HG02571 (cell line): Measurements from ENCODE around the gene GLIPR1L2.
A peak's percentile ranks its signal among the peaks of the same experiment; 100 is the strongest.

Experiments
- ATAC-seq: cut with Tn5 transposase; IDR thresholded peaks from one replicate; pipeline ENCODE4 v1.9.1; 2021; ENCODE audit warnings: mild to moderate bottlenecking, moderate library complexity; ENCODE audit not compliant: unreplicated experiment

The GLIPR1L2 gene

DNA sequence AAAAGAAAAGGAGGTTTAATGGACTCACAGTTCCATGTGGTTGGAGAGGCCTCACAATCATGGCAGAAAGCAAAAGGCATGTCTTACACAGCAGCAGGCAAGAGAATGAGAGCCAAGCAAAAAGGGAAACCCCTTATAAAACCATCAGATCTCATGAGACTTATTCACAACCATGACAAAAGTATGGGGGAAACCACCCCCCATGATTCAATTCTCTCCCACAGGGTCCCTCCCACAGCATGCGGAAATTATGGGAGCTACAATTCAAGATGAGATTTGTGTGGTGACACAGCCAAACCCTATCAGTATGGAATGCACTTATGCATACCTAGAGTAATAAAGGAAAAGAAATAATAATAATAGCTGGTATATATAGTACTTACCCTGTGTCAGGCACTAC is 85.2 kb downstream of the GLIPR1L2 start:
- ATAC-seq, result no peak

DNA sequence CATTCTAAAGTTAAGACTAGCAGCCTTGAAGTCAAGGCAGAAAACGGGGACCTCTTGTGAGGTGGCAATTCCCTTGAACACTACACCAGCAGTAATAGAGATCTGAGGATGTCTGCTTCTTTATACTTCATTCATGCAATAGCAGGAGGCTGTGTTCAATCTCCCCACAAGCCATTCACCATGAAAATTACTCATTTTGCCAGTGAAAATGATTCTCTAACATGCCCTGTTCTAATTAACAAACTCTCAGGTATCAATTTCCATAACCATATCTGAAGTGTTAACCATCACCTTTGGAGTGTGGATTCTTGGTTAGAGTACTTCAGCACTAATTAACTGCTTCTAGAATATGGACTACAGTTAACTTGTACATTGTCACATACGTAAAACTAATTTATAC is 86.2 kb downstream of the GLIPR1L2 start:
- ATAC-seq, result no peak

DNA sequence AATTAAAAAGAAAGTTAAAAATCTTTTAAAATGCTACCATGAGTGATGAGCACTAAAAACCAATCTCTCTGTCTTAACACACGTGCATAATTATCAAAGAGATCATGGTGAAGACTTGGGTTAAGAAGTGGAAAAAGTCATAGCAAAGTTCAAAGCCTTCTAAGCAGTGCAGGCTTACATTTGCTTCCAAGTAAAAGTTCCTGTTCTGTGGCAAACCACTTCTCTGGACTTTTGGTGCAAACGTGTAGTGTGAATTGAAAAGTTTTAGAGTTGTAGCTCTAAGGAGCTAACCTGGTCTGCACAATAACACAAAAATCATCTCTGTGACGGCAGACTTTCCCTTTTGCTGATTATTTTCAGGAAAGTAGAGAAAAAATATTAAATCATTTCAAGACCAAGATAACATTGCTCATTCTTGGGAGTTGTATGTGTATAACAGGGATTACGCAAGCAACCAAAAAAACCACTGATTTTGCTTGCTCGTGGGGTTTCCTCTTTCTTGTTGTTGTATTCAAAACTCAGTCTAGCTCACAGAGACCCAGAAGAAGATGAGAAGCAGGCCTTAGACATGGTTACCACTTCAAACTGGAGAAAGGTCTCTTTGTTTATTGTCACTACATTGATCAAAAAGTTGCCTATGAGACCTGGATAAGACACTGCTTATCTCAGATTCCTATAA is 87.4 kb downstream of the GLIPR1L2 start:
- no peak for ATAC-seq

DNA sequence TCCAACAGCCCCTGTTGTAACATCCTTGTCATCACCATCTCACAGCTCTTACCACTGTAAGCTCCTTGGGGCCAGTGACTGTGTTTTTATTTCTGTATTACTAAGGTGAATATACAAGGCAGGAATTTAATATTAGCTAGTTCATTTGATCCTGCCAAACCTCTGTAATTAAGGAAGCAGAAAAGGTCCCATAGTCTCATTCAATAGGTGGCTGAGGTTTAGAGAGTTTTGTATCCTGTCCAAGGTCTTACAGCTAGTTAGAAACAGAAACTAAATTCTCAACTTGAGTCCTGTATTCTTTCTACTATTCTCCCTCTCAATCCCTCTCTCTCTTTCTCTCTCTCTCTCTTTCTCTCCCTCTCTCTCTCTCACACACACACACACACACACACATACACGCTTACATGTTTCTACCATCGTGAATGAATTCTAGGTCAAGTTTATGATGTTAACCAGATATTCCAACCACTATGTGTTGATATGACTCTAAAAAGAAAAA is 89.1 kb downstream of the GLIPR1L2 start:
- peak; percentile 30 for ATAC-seq

DNA sequence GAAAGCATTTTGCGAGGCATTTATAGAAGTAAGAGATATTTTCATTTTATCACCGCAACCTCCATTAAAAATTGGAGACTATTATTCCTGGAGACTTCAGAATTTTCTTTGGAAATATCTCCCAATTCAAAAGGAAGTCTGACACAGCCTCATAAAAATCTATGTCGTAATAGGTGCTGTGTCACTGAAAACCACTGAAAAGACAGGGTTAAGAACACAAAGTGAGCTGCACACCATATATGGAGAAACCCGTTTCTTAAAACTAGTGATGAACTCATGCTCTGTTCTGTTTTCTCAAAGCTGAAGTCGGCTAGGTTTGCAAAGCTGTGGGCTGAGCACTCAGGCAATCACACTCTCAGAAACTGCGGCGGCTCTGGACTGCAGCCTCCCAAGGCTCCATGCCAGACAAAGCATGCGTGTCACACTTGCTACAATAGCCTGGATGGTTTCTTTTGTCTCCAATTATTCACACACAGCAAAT is 89.6 kb downstream of the GLIPR1L2 start, which contains the start of gene GLIPR1:
Gene GLIPR1, plus strand, starts transcription at position 287 of the 481 bp plus-strand sequence. Its CDS starts 126 bp downstream, at position 413.
- ATAC-seq, result peak; percentile 94

DNA sequence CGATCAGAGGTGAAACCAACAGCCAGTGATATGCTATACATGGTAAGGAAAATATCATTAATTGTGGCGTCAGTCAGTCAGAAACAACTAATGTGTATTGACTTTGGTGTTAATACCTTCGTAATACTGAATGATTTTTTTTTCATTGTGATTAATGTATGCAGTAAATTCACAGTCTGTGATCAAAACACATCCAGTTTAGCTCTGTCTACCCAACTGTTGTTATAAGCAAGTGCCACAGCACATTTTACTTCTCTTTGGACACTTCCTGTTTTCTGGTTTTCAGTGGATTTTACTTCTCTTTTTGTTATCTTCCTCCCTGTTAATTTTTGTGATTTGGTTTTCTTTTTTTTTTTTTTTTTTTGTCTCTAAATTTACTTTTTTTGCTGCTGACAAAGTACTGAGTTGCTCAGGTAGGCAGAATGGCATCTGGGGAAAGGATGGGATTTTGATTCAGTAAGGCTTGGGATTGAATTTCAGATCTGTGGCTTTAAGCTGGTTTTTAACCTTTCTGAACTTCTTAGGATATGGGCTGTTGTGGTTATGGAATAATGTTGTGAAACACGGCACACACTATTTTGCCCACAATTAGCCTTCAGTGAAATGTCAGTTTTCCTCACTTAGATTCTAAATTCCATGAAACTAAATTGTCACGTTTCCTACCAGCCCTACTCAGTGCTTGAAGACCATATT is 90.3 kb downstream of the GLIPR1L2 start:
- peak; percentile 12 for ATAC-seq

DNA sequence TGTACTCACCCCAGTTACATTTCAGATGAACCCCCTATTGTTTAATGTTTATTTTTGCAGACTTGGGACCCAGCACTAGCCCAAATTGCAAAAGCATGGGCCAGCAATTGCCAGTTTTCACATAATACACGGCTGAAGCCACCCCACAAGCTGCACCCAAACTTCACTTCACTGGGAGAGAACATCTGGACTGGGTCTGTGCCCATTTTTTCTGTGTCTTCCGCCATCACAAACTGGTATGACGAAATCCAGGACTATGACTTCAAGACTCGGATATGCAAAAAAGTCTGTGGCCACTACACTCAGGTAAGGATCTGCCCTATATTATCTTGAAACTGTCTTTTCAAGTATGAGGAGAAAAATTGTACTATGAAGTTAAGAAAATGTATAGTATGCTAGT is 90.9 kb downstream of the GLIPR1L2 start:
- no peak for ATAC-seq
